BLaER1 (cell line): ENCODE results near the gene PTPRZ1.

Source experiments
- H3K27ac ChIP-seq: shearing (Covaris generic); formaldehyde crosslinking; 2 replicates; pipeline ENCODE4 v1.8.1; 2022
- H3K27me3 ChIP-seq: shearing (Covaris generic); formaldehyde crosslinking; 2 replicates; pipeline ENCODE4 v1.8.1; 2022
- H3K36me3 ChIP-seq: shearing (Covaris generic); formaldehyde crosslinking; 2 replicates; pipeline ENCODE4 v1.8.1; 2022
- H3K4me1 ChIP-seq: shearing (Covaris generic); formaldehyde crosslinking; 2 replicates; pipeline ENCODE4 v1.8.1; 2022
- H3K4me2 ChIP-seq: shearing (Covaris generic); formaldehyde crosslinking; 2 replicates; pipeline ENCODE4 v1.8.1; 2022
- H3K4me3 ChIP-seq: shearing (Covaris generic); formaldehyde crosslinking; 2 replicates; pipeline ENCODE4 v1.8.1; 2022
- H3K9ac ChIP-seq: shearing (Covaris generic); formaldehyde crosslinking; 2 replicates; pipeline ENCODE4 v1.8.1; 2022
- H3K9me3 ChIP-seq: shearing (Covaris generic); formaldehyde crosslinking; 2 replicates; pipeline ENCODE4 v1.8.1; 2022
- H4K20me1 ChIP-seq: shearing (Covaris generic); formaldehyde crosslinking; 2 replicates; pipeline ENCODE4 v1.8.1; 2022
- Cebpa-rat ChIP-seq: shearing (Covaris generic); IDR thresholded peaks from 2 replicates; pipeline ENCODE4 v1.8.1; 2022

Gene PTPRZ1

GRCh38 chr7:122064971-122065370 is 192.0 kb downstream of the PTPRZ1 start:
- Histone ChIP-seq H3K4me3 (no peak overlapping the region), H3K4me2 (no peak overlapping the region), H3K9me3 (no peaks in the 10 kb centered on the region), H3K4me1 (no peaks in the 10 kb centered on the region), H4K20me1 (no peaks in the 10 kb centered on the region), H3K27me3 (no peaks in the 10 kb centered on the region), H3K9ac (no peak overlapping the region), H3K27ac (no peak overlapping the region), H3K36me3 (no peaks in the 10 kb centered on the region)
- no peak for TF ChIP-seq Cebpa-rat

DNA sequence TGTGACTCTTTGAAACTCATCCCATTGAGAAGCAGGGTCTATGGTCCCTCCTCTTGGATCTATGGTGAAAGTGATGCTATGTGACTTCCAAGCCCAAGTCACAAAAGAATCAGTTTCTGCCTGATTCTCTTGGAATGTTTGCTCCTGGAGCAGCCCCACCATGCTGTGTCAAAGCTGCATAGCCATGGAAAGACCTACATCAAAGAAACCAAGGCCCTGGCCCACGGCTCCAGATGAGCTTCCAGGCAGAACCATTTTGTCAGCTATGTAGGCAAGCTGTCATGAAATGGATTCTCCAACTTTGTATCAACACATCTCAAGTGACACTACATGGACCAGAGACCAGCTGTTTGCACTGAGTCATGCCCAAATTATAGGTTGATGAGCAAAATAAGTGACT is 194.1 kb downstream of the PTPRZ1 start:
- H3K36me3 ChIP-seq = no peaks in the 10 kb centered on the region

DNA sequence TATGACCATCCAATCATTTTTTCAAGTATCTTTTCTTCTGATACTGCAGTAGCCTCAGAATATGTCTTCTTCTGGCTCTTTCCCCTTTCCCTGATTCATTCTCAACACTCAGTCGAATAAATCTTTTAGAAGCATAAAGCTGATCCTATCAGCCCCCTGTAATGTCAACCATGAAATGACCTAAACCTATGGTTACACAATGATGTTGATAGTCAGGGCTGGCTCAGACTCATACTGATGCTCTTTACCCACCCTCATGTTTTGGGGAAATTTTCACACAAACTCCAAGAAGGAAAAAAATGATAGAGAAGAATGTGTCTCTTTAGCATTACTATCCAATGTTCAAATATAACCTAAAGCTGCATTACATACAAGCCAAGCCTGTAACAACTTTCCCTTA is 195.1 kb downstream of the PTPRZ1 start:
- Histone ChIP-seq H3K4me2 (no peak overlapping the region), H3K9ac (no peak overlapping the region), H3K27me3 (no peaks in the 10 kb centered on the region), H3K4me3 (no peak overlapping the region), H3K27ac (no peak overlapping the region), H3K9me3 (no peaks in the 10 kb centered on the region), H4K20me1 (no peaks in the 10 kb centered on the region), H3K4me1 (no peaks in the 10 kb centered on the region), H3K36me3 (no peaks in the 10 kb centered on the region)
- TF ChIP-seq Cebpa-rat = no peak

More for the DNA sequence above, 194.1 kb downstream of the PTPRZ1 start:
- Histone ChIP-seq H3K27me3 (no peaks in the 10 kb centered on the region), H3K4me2 (no peak overlapping the region), H3K27ac (no peak overlapping the region), H3K9me3 (no peaks in the 10 kb centered on the region), H4K20me1 (no peaks in the 10 kb centered on the region), H3K4me1 (no peaks in the 10 kb centered on the region), H3K4me3 (no peak overlapping the region), H3K9ac (no peak overlapping the region)
- no peak for TF ChIP-seq Cebpa-rat

GRCh38 chr7:122068999-122069398 is 196.0 kb downstream of the PTPRZ1 start:
- Histone ChIP-seq H3K4me3 (no peak overlapping the region), H3K4me2 (no peak overlapping the region), H3K4me1 (no peaks in the 10 kb centered on the region), H3K9me3 (no peaks in the 10 kb centered on the region), H3K9ac (no peak overlapping the region), H4K20me1 (no peaks in the 10 kb centered on the region), H3K36me3 (no peaks in the 10 kb centered on the region; the same call in 1 of the 2 replicates), H3K27me3 (no peaks in the 10 kb centered on the region), H3K27ac (no peak overlapping the region)
- TF ChIP-seq Cebpa-rat = no peak

DNA sequence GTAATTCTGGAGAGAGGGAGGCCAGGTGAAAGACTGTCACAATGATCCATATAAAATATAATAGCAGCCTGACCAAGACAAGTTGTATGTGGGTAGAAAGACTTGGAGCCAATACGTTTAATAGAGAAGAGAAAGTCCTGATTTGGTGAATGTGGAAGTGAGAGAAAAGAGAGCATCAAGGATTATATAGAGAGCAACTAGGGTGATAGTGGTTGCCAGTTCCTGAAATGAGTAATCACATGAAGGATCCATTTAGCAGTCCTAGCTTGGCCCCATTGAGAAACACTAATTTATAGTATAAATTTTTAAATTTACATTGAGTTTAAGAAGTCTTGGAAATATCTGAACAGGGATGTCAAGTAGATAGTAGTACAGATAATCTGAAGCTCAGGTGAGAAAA is 197.1 kb downstream of the PTPRZ1 start:
- Histone ChIP-seq H3K4me2 (no peak overlapping the region), H3K9ac (no peak overlapping the region), H4K20me1 (no peaks in the 10 kb centered on the region), H3K9me3 (no peaks in the 10 kb centered on the region; the same call in 1 of the 2 replicates), H3K36me3 (peaks cover 5% of the 10 kb centered on the region; the same call in 1 of the 2 replicates), H3K4me3 (no peak overlapping the region), H3K27ac (no peak overlapping the region), H3K27me3 (no peaks in the 10 kb centered on the region), H3K4me1 (no peaks in the 10 kb centered on the region)
- TF ChIP-seq Cebpa-rat = no peak

- TF ChIP-seq Cebpa-rat = no peak
- Histone ChIP-seq H3K9ac (no peak overlapping the region), H3K36me3 (peaks cover 9% of the 10 kb centered on the region; the same call in 1 of the 2 replicates), H3K4me3 (no peak overlapping the region), H3K4me2 (no peak overlapping the region), H3K4me1 (no peaks in the 10 kb centered on the region), H3K27me3 (no peaks in the 10 kb centered on the region), H3K9me3 (no peaks in the 10 kb centered on the region; the same call in 1 of the 2 replicates), H4K20me1 (no peaks in the 10 kb centered on the region), H3K27ac (no peak overlapping the region)
Observed at GRCh38 chr7:122070834-122071233, 197.9 kb downstream of the PTPRZ1 start.

DNA sequence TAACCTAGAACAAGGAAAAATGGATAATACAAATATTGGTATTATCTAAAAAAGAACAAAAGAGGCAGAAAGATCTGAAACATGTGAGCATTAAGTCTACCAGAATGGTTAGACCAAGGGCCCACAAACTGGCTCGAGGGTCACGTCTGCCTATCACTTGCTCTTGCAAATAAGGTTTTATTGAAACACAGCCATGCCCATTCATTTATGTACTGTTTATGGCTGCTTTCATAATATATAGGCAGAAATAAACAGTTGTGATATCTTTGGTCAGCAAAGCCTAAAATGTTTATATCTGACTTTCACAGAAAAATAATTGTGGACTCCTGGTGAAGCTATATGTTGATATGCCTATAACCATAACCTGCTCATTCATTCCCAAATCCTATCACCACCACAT is 199.3 kb downstream of the PTPRZ1 start:
- Histone ChIP-seq H3K4me3 (no peak overlapping the region), H4K20me1 (no peaks in the 10 kb centered on the region), H3K9ac (no peak overlapping the region), H3K4me1 (peaks cover 3% of the 10 kb centered on the region), H3K27ac (no peak overlapping the region), H3K27me3 (no peaks in the 10 kb centered on the region), H3K9me3 (peaks cover 7% of the 10 kb centered on the region), H3K36me3 (peaks cover 23% of the 10 kb centered on the region), H3K4me2 (no peak overlapping the region)
- TF ChIP-seq Cebpa-rat = no peak

- Histone ChIP-seq H3K27ac (no peak overlapping the region), H3K4me3 (no peak overlapping the region), H3K9ac (no peak overlapping the region), H4K20me1 (no peaks in the 10 kb centered on the region), H3K9me3 (peaks cover 12% of the 10 kb centered on the region), H3K4me2 (no peak overlapping the region), H3K4me1 (peaks cover 8% of the 10 kb centered on the region), H3K36me3 (peaks cover 31% of the 10 kb centered on the region), H3K27me3 (no peaks in the 10 kb centered on the region)
- TF ChIP-seq Cebpa-rat = no peak
Observed at GRCh38 chr7:122072924-122073599, 200.1 kb downstream of the PTPRZ1 start.

DNA sequence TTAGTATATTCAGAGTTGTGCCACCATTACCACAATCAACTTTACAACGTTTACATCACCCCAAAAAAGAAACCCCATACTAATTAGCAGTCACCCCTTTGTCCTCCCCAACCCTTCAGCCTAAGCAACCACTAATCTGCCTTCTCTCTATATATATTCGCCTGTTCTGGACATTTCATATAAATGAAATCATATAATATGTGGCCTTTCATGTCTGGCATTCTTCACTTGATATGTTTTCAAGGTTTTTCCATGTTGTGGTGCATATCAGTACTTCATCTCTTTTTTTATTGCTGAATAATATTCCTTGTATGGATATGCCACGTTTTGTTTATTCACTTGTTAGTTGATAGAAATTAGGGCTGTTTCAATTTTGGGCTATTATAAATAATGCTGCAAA is 200.7 kb downstream of the PTPRZ1 start:
- Histone ChIP-seq H3K4me2 (no peak overlapping the region), H3K4me1 (peaks cover 8% of the 10 kb centered on the region), H3K36me3 (peaks cover 37% of the 10 kb centered on the region), H4K20me1 (no peaks in the 10 kb centered on the region), H3K27me3 (no peaks in the 10 kb centered on the region), H3K9ac (no peak overlapping the region), H3K4me3 (no peak overlapping the region), H3K9me3 (peaks cover 12% of the 10 kb centered on the region), H3K27ac (no peak overlapping the region)
- TF ChIP-seq Cebpa-rat = no peak

DNA sequence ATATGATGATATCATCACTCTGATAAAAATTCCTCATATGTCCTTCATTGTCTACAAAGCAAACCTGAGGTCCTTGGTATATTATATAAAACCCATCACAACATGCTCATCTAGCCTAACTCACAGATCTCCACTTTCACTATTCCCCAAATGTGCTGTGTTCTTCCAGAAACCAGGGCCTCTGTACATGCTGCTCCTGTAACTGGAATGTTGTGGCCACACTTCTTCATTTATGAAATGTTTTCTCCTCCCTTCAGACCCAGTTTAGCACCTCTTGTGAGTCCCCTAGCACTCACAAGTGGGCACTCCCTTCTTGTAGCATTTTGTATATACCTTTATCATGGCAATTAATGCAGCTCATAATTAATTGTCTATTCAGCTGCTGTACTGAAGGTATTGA is 209.2 kb downstream of the PTPRZ1 start:
- H3K27me3 ChIP-seq = no peaks in the 10 kb centered on the region
- H3K4me3 ChIP-seq = no peak overlapping the region
- no peak overlapping the region for H3K9ac ChIP-seq
- TF ChIP-seq Cebpa-rat = no peak
- H4K20me1 ChIP-seq = no peaks in the 10 kb centered on the region
- H3K4me1 ChIP-seq = peaks cover 6% of the 10 kb centered on the region
- H3K4me2 ChIP-seq = no peak overlapping the region
- peaks cover 62% of the 10 kb centered on the region for H3K36me3 ChIP-seq
- H3K9me3 ChIP-seq = peaks cover 6% of the 10 kb centered on the region
- H3K27ac ChIP-seq = no peak overlapping the region
